BLaER1 treated with 17β-estradiol and CSF1 and Interleukin-3, amounts not matched to agents 10 nM and 100 nM (cell line): Measurements from ENCODE around the gene MYOM1.

ENCODE experiments used
- H3K27ac ChIP-seq, 11 experiments: shearing (Covaris generic); formaldehyde crosslinking; 2 replicates each; pipeline ENCODE4 v1.8.1; 2022
- H3K27me3 ChIP-seq, 11 experiments: shearing (Covaris generic); formaldehyde crosslinking; 2 replicates each; pipeline ENCODE4 v1.8.1; 2022
- H3K36me3 ChIP-seq, 11 experiments: shearing (Covaris generic); formaldehyde crosslinking; 2 replicates each; pipeline ENCODE4 v1.8.1; 2022
- H3K4me1 ChIP-seq, 10 experiments: shearing (Covaris generic); formaldehyde crosslinking; 2 replicates each; pipeline ENCODE4 v1.8.1; 2022
- H3K4me2 ChIP-seq, 11 experiments: shearing (Covaris generic); formaldehyde crosslinking; 2 replicates each; pipeline ENCODE4 v1.8.1; 2022
- H3K4me3 ChIP-seq, 10 experiments: shearing (Covaris generic); formaldehyde crosslinking; 2 replicates each; pipeline ENCODE4 v1.8.1; 2022
- H3K9ac ChIP-seq, 11 experiments: shearing (Covaris generic); formaldehyde crosslinking; 2 replicates each; pipeline ENCODE4 v1.8.1; 2022
- H3K9me3 ChIP-seq, 11 experiments: shearing (Covaris generic); formaldehyde crosslinking; replicated peaks in 1 of 11; 2 replicates each; pipeline ENCODE4 v1.8.1; 2022
- H4K20me1 ChIP-seq, 11 experiments: shearing (Covaris generic); formaldehyde crosslinking; 2 replicates each; pipeline ENCODE4 v1.8.1; 2022
- Cebpa-rat ChIP-seq, 11 experiments: shearing (Covaris generic); IDR thresholded peaks; 2 replicates each; pipeline ENCODE4 v1.8.1; 2022

MYOM1 gene

GRCh38 chr18:3159830-3160229 lies 59.9 kb downstream of the MYOM1 start:
- peaks cover 0 to 5% (median 0%) of the 10 kb centered on the region in 11 experiments; a peak in 1 of 22 replicates for H3K36me3 ChIP-seq

GRCh38 chr18:3157606-3158005 lies 62.2 kb downstream of the MYOM1 start:
- H3K4me3 ChIP-seq: no peak overlapping the region
- H3K4me2 ChIP-seq: no peak overlapping the region

More at GRCh38 chr18:3159830-3160229, 59.9 kb downstream of the MYOM1 start:
- H3K4me1 ChIP-seq: peaks cover 9 to 33% (median 20%) of the 10 kb centered on the region in 10 experiments
- H4K20me1 ChIP-seq: no peaks in the 10 kb centered on the region
- H3K27ac ChIP-seq: no peak overlapping the region
- no peak overlapping the region for H3K4me3 ChIP-seq
- H3K9me3 ChIP-seq: peaks cover 0 to 8% (median 0%) of the 10 kb centered on the region in 11 experiments; a peak in 1 of 22 replicates
- H3K27me3 ChIP-seq: no peaks in the 10 kb centered on the region
- TF ChIP-seq Cebpa-rat (IDR thresholded peaks at IDR 0.05): no peak
- no peak overlapping the region for H3K9ac ChIP-seq
- no peak overlapping the region for H3K4me2 ChIP-seq

GRCh38 chr18:3157086-3157485 lies 62.7 kb downstream of the MYOM1 start:
- Histone ChIP-seq H3K36me3 (peaks cover 0 to under 1% (median 0%) of the 10 kb centered on the region in 11 experiments; a peak in 1 of 22 replicates), H3K27me3 (no peaks in the 10 kb centered on the region), H3K9ac (no peak overlapping the region), H3K4me2 (peak overlapping the region in 2 of 11 experiments; percentile 58 to 67; a peak in 1 of 22 replicates), H3K9me3 (peaks cover 0 to 4% (median 0%) of the 10 kb centered on the region in 11 experiments; a peak in 1 of 22 replicates), H3K4me1 (peaks cover 9 to 34% (median 22%) of the 10 kb centered on the region in 10 experiments), H4K20me1 (no peaks in the 10 kb centered on the region), H3K4me3 (no peak overlapping the region), H3K27ac (0 out of 22 replicates have a peak overlapping the region, but pooled peaks of 1 of the 11 experiments have one; percentile 68)
- TF ChIP-seq Cebpa-rat (IDR thresholded peaks at IDR 0.05): no peak

More at GRCh38 chr18:3157606-3158005, 62.2 kb downstream of the MYOM1 start:
- no peaks in the 10 kb centered on the region for H3K27me3 ChIP-seq
- peaks cover 9 to 34% (median 22%) of the 10 kb centered on the region in 10 experiments for H3K4me1 ChIP-seq
- TF ChIP-seq Cebpa-rat (IDR thresholded peaks at IDR 0.05): no peak
- H3K36me3 ChIP-seq: peaks cover 0 to 5% (median 0%) of the 10 kb centered on the region in 11 experiments; a peak in 1 of 22 replicates
- H3K27ac ChIP-seq: no peak overlapping the region
- peaks cover 0 to 8% (median 0%) of the 10 kb centered on the region in 11 experiments; a peak in 1 of 22 replicates for H3K9me3 ChIP-seq
- no peaks in the 10 kb centered on the region for H4K20me1 ChIP-seq
- H3K9ac ChIP-seq: no peak overlapping the region

GRCh38 chr18:3156325-3156640 lies 63.5 kb downstream of the MYOM1 start:
- TF ChIP-seq Cebpa-rat (IDR thresholded peaks at IDR 0.05): no peak
- Histone ChIP-seq H3K27me3 (no peaks in the 10 kb centered on the region), H3K27ac (peak overlapping the region in 9 of 11 experiments; percentile 30 to 70 (median 64); a peak in 17 of 22 replicates), H3K4me1 (peaks cover 9 to 28% (median 22%) of the 10 kb centered on the region in 10 experiments), H3K36me3 (no peaks in the 10 kb centered on the region), H4K20me1 (no peaks in the 10 kb centered on the region), H3K4me3 (no peak overlapping the region), H3K9me3 (no peaks in the 10 kb centered on the region), H3K9ac (peak overlapping the region in 1 of 11 experiments; percentile 10; a peak in 1 of 22 replicates), H3K4me2 (peak overlapping the region; percentile 37 to 78 (median 51); a peak in 19 of 22 replicates)

- H3K27me3 ChIP-seq: no peaks in the 10 kb centered on the region; a peak in 1 of 22 replicates
- no peak overlapping the region for H3K27ac ChIP-seq
- no peaks in the 10 kb centered on the region for H3K36me3 ChIP-seq
- no peaks in the 10 kb centered on the region for H4K20me1 ChIP-seq
- no peak overlapping the region for H3K9ac ChIP-seq
- H3K9me3 ChIP-seq: no peaks in the 10 kb centered on the region
- no peak for TF ChIP-seq Cebpa-rat (IDR thresholded peaks at IDR 0.05)
- peaks cover 26 to 39% (median 33%) of the 10 kb centered on the region in 10 experiments for H3K4me1 ChIP-seq
- no peak overlapping the region for H3K4me2 ChIP-seq
- H3K4me3 ChIP-seq: no peak overlapping the region
These were observed 65.6 kb downstream of the MYOM1 start for GRCh38 chr18:3154214-3154613.

- H3K27ac ChIP-seq: no peak overlapping the region
- no peaks in the 10 kb centered on the region; a peak in 1 of 22 replicates for H3K27me3 ChIP-seq
- H3K4me2 ChIP-seq: no peak overlapping the region
- H4K20me1 ChIP-seq: no peaks in the 10 kb centered on the region
- H3K9me3 ChIP-seq: peaks cover 0 to 3% (median 0%) of the 10 kb centered on the region in 11 experiments; a peak in 1 of 22 replicates
- H3K4me1 ChIP-seq: peaks cover 34 to 47% (median 37%) of the 10 kb centered on the region in 10 experiments
- H3K36me3 ChIP-seq: no peaks in the 10 kb centered on the region
- no peak overlapping the region for H3K9ac ChIP-seq
- H3K4me3 ChIP-seq: no peak overlapping the region
- TF ChIP-seq Cebpa-rat (IDR thresholded peaks at IDR 0.05): no peak
These were observed 66.6 kb downstream of the MYOM1 start for GRCh38 chr18:3153107-3153704.

- Histone ChIP-seq H3K27me3 (no peaks in the 10 kb centered on the region; a peak in 1 of 22 replicates), H3K36me3 (no peaks in the 10 kb centered on the region), H3K9ac (no peak overlapping the region), H3K4me1 (peaks cover 34 to 47% (median 37%) of the 10 kb centered on the region in 10 experiments), H3K27ac (no peak overlapping the region), H4K20me1 (no peaks in the 10 kb centered on the region), H3K4me3 (no peak overlapping the region), H3K4me2 (no peak overlapping the region), H3K9me3 (peaks cover 0 to 5% (median 0%) of the 10 kb centered on the region in 11 experiments; a peak in 3 of 22 replicates)
- TF ChIP-seq Cebpa-rat (IDR thresholded peaks at IDR 0.05): no peak
These were observed 67.5 kb downstream of the MYOM1 start for GRCh38 chr18:3152294-3152693.

GRCh38 chr18:3151399-3152264 lies 68.1 kb downstream of the MYOM1 start:
- H3K4me1 ChIP-seq: peaks cover 31 to 45% (median 35%) of the 10 kb centered on the region in 10 experiments
- no peak overlapping the region for H3K27ac ChIP-seq
- H3K36me3 ChIP-seq: no peaks in the 10 kb centered on the region
- H3K4me3 ChIP-seq: no peak overlapping the region
- no peak for TF ChIP-seq Cebpa-rat (IDR thresholded peaks at IDR 0.05)
- H3K27me3 ChIP-seq: no peaks in the 10 kb centered on the region; a peak in 1 of 22 replicates
- no peaks in the 10 kb centered on the region for H4K20me1 ChIP-seq
- H3K4me2 ChIP-seq: 0 out of 22 replicates have a peak overlapping the region, but pooled peaks of 1 of the 11 experiments have one; percentile 6
- no peak overlapping the region for H3K9ac ChIP-seq
- H3K9me3 ChIP-seq: peaks cover 0 to 7% (median 0%) of the 10 kb centered on the region in 11 experiments; a peak in 3 of 22 replicates

GRCh38 chr18:3150688-3151087 lies 69.1 kb downstream of the MYOM1 start:
- no peaks in the 10 kb centered on the region for H3K36me3 ChIP-seq
- H3K27ac ChIP-seq: 0 out of 22 replicates have a peak overlapping the region, but pooled peaks of 1 of the 11 experiments have one; percentile 11
- peaks cover 0 to 7% (median 0%) of the 10 kb centered on the region in 11 experiments; a peak in 3 of 22 replicates for H3K9me3 ChIP-seq
- no peaks in the 10 kb centered on the region for H4K20me1 ChIP-seq
- H3K4me1 ChIP-seq: peaks cover 22 to 35% (median 27%) of the 10 kb centered on the region in 10 experiments
- no peak for TF ChIP-seq Cebpa-rat (IDR thresholded peaks at IDR 0.05)
- H3K27me3 ChIP-seq: no peaks in the 10 kb centered on the region; a peak in 1 of 22 replicates
- peak overlapping the region in 6 of 11 experiments; percentile 40 to 71 (median 62); a peak in 6 of 22 replicates for H3K4me2 ChIP-seq
- no peak overlapping the region; a peak in 1 of 20 replicates for H3K4me3 ChIP-seq
- H3K9ac ChIP-seq: no peak overlapping the region
